ENCODE data around the gene PLA2G3.

The PLA2G3 gene

GRCh38 chr22:31088233-31088986 lies 51.9 kb downstream of the PLA2G3 start:
- H3K9me3 ChIP-seq (ENCODE audit: insufficient read depth, low read depth, low read length), result no peaks in the 10 kb centered on the region
- H3K27ac ChIP-seq (ENCODE audit: low read length), result no peak overlapping the region
- no peak overlapping the region for H3K4me3 ChIP-seq (ENCODE audit: low read length)
- H3K27me3 ChIP-seq (ENCODE audit: insufficient read depth, low read length), result no peaks in the 10 kb centered on the region
- peaks cover 4% of the 10 kb centered on the region; the same call in 1 of the 2 replicates for H3K4me1 ChIP-seq (ENCODE audit: insufficient read depth, low read length)
- H3K9ac ChIP-seq (ENCODE audit: low read depth, low read length), result no peak overlapping the region
- H3K36me3 ChIP-seq (ENCODE audit: insufficient read depth, low read depth, low read length), result no peaks in the 10 kb centered on the region

GRCh38 chr22:31087744-31088215 lies 52.5 kb downstream of the PLA2G3 start:
- Histone ChIP-seq H3K9me3 (ENCODE audit: insufficient read depth, low read depth, low read length) (no peaks in the 10 kb centered on the region), H3K9ac (ENCODE audit: low read depth, low read length) (no peak overlapping the region), H3K4me1 (ENCODE audit: insufficient read depth, low read length) (peaks cover 8% of the 10 kb centered on the region), H3K27ac (ENCODE audit: low read length) (no peak overlapping the region), H3K27me3 (ENCODE audit: insufficient read depth, low read length) (no peaks in the 10 kb centered on the region), H3K4me3 (ENCODE audit: low read length) (no peak overlapping the region), H3K36me3 (ENCODE audit: insufficient read depth, low read depth, low read length) (no peaks in the 10 kb centered on the region)

- H3K27ac ChIP-seq (ENCODE audit: low read length), result no peak overlapping the region
- peaks cover 7% of the 10 kb centered on the region; the same call in 1 of the 2 replicates for H3K27me3 ChIP-seq (ENCODE audit: insufficient read depth, low read length)
- H3K9ac ChIP-seq (ENCODE audit: low read depth, low read length), result no peak overlapping the region
- no peaks in the 10 kb centered on the region for H3K9me3 ChIP-seq (ENCODE audit: insufficient read depth, low read depth, low read length)
- no peak overlapping the region for H3K4me3 ChIP-seq (ENCODE audit: low read length)
- H3K4me1 ChIP-seq (ENCODE audit: insufficient read depth, low read length), result peaks cover 8% of the 10 kb centered on the region
- no peaks in the 10 kb centered on the region for H3K36me3 ChIP-seq (ENCODE audit: insufficient read depth, low read depth, low read length)
Measured at GRCh38 chr22:31086703-31087330, 53.5 kb downstream of the PLA2G3 start.

- Histone ChIP-seq H3K4me1 (ENCODE audit: insufficient read depth, low read length) (peaks cover 11% of the 10 kb centered on the region), H3K27me3 (ENCODE audit: insufficient read depth, low read length) (peaks cover 12% of the 10 kb centered on the region; the same call in 1 of the 2 replicates), H3K4me3 (ENCODE audit: low read length) (peak overlapping the region; percentile 86; the same call in 1 of the 2 replicates), H3K36me3 (ENCODE audit: insufficient read depth, low read depth, low read length) (no peaks in the 10 kb centered on the region), H3K9ac (ENCODE audit: low read depth, low read length) (peak overlapping the region; percentile 93; the same call in 1 of the 2 replicates), H3K27ac (ENCODE audit: low read length) (no peak overlapping the region), H3K9me3 (ENCODE audit: insufficient read depth, low read depth, low read length) (no peaks in the 10 kb centered on the region)
Measured at GRCh38 chr22:31085928-31086327, 54.4 kb downstream of the PLA2G3 start.

- H3K27ac ChIP-seq (ENCODE audit: low read length), result peak overlapping the region; percentile 86
- peak overlapping the region; percentile 86 for H3K4me3 ChIP-seq (ENCODE audit: low read length)
- H3K27me3 ChIP-seq (ENCODE audit: insufficient read depth, low read length), result peaks cover 12% of the 10 kb centered on the region; the same call in 1 of the 2 replicates
- H3K36me3 ChIP-seq (ENCODE audit: insufficient read depth, low read depth, low read length), result no peaks in the 10 kb centered on the region
- H3K4me1 ChIP-seq (ENCODE audit: insufficient read depth, low read length), result peaks cover 11% of the 10 kb centered on the region
- peak overlapping the region; percentile 93 for H3K9ac ChIP-seq (ENCODE audit: low read depth, low read length)
- no peaks in the 10 kb centered on the region for H3K9me3 ChIP-seq (ENCODE audit: insufficient read depth, low read depth, low read length)
Measured at GRCh38 chr22:31085493-31085824, 54.8 kb downstream of the PLA2G3 start.

- Histone ChIP-seq H3K9ac (ENCODE audit: low read depth, low read length) (peak overlapping the region; percentile 93), H3K27ac (ENCODE audit: low read length) (peak overlapping the region; percentile 86), H3K4me1 (ENCODE audit: insufficient read depth, low read length) (peaks cover 11% of the 10 kb centered on the region)
Measured at GRCh38 chr22:31084811-31085492, 55.4 kb downstream of the PLA2G3 start.

More at GRCh38 chr22:31084811-31085492, 55.4 kb downstream of the PLA2G3 start:
- Histone ChIP-seq H3K36me3 (ENCODE audit: insufficient read depth, low read depth, low read length) (no peaks in the 10 kb centered on the region), H3K4me3 (ENCODE audit: low read length) (peak overlapping the region; percentile 86), H3K9me3 (ENCODE audit: insufficient read depth, low read depth, low read length) (no peaks in the 10 kb centered on the region), H3K27me3 (ENCODE audit: insufficient read depth, low read length) (peaks cover 12% of the 10 kb centered on the region; the same call in 1 of the 2 replicates)

Data from iPS-20b (cell line).